Measurements from ENCODE around the gene C18orf63.

C18orf63 gene

DNA sequence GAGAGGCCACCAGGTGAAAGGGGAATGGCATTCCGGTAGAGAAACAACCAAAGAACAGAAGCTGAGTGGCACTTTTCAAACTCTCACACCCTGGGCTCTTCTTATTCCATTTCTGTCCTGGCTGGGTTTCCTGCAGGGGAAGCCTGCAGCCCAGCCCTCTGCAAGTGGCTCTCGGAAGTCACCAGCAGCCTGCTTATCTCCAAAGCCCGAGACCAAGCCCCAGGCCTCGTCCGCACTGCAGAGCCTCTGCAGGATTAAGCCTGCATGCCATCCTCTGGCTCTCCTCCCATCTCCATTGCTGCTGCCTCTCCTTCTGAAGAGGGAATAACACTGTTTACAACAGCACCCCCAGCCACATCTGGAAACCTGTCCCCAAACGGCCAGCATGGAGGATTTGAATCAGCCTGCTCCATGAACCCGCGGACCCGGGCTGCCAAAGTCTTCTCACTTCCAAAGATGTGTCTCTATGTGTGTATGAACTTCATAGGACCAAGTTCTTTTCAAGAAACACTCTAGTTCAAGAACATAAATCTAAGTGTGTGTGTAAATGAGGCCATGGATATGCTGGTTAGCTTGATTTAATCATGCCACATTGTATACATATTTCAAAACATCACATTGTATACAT is 87.3 kb downstream of the C18orf63 start:
- DNase-seq (ENCODE audit: low read depth in 2 of 2, low spot score in 1 of 2): no peak

DNA sequence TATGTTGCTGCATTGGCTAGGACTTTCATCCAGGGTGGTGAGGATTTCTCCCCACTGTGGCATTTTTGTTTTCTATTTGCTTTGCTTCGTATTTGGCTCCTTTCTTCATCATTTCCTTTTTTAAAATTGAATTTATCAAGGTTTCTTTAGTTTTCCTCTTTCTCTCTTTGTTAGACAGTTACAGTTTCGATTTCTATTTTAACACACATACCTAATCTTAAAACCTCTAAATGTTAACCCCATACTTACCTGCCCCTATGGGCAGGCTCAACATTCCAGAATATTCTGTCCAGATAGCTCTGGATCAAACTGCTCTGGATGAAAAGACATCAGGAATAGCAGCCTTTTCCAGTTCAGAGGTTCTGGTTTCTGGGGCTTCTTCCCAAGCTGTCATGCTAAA is 92.2 kb downstream of the C18orf63 start:
- DNase-seq (ENCODE audit: low read depth in 2 of 2, low spot score in 1 of 2): no peak

Measured in stimulated activated CD8-positive, alpha-beta memory T cell treated with anti-CD3 and anti-CD28 coated beads, Interleukin-4, amount 100 ng/mL, for 1 hour (primary cell).